WTC11 (cell line): ENCODE data around the gene PAXIP1. TPM values are rescaled to one million over a fixed set of nuclear protein-coding genes. Genes with fewer than 3 reads are reported as not detected.

Experiments
- ATAC-seq: fragments of 200-7000 bp; cut with Tn5 transposase; 2 replicates; pipeline ENCODE4 v1.10.0; 2021; ENCODE audit warnings: mild to moderate bottlenecking, moderate library complexity
- Bru-seq: library from RNA; stranded (reverse); fragments of 400-500 nt; gene quantifications from one replicate; lab custom pipeline; 2021; lab: Mats Ljungman, UMichigan
- CTCF ChIA-PET: fragments of 300-600 bp; sonication (Branson Sonifier 250); formaldehyde crosslinking; loops from one replicate; lab custom pipeline; 2021; ENCODE audit warnings: antibody characterized with exemption; lab: Charles Lee
- POLR2A ChIA-PET: fragments of 350-600 bp; sonication (Branson Sonifier 250); formaldehyde crosslinking; loops from one replicate; lab custom pipeline; 2021; ENCODE audit warnings: antibody characterized with exemption; lab: Charles Lee
- DNase-seq: peaks from one replicate; pipeline ENCODE4 v3.0.0; 2021; ENCODE audit warnings: low spot score
- H3K27ac Mint-ChIP-seq: 2 replicates; pipeline ENCODE4 v1.8.0; 2021; ENCODE audit warnings: mixed read lengths
- H3K27me3 Mint-ChIP-seq: 2 replicates; pipeline ENCODE4 v1.8.0; 2021; ENCODE audit warnings: low read depth, mild to moderate bottlenecking, moderate library complexity, mixed read lengths
- H3K36me3 Mint-ChIP-seq: 2 replicates; pipeline ENCODE4 v1.8.0; 2021; ENCODE audit warnings: mixed read lengths
- H3K4me1 Mint-ChIP-seq: 2 replicates; pipeline ENCODE4 v1.8.0; 2022; ENCODE audit warnings: mixed read lengths
- H3K4me3 Mint-ChIP-seq: 2 replicates; pipeline ENCODE4 v1.8.0; 2021; ENCODE audit warnings: mild to moderate bottlenecking, moderate library complexity, mixed read lengths
- H3K9me3 Mint-ChIP-seq: 2 replicates; pipeline ENCODE4 v1.8.0; 2021; ENCODE audit warnings: mixed read lengths
- ATF2 ChIP-seq: sonication (generic); formaldehyde crosslinking; IDR thresholded peaks from 2 replicates; pipeline ENCODE4 v1.8.1; 2022; ENCODE audit warnings: low read depth, missing genetic modification reagents, borderline replicate concordance
- E2F5 ChIP-seq: sonication (generic); formaldehyde crosslinking; IDR thresholded peaks from 2 replicates; pipeline ENCODE4 v1.8.1; 2022; ENCODE audit warnings: mild to moderate bottlenecking, moderate library complexity, missing genetic modification reagents
- ETV6 ChIP-seq: sonication (generic); formaldehyde crosslinking; IDR thresholded peaks from 2 replicates; pipeline ENCODE4 v1.8.1; 2022; ENCODE audit warnings: mild to moderate bottlenecking, missing genetic modification reagents
- FOXP1 ChIP-seq: sonication (generic); formaldehyde crosslinking; IDR thresholded peaks from 2 replicates; pipeline ENCODE4 v1.8.0; 2022; ENCODE audit warnings: missing genetic modification reagents, mild to moderate bottlenecking, moderate library complexity, borderline replicate concordance
- IRF2 ChIP-seq: sonication (generic); formaldehyde crosslinking; IDR thresholded peaks from 2 replicates; pipeline ENCODE4 v1.8.0; 2022; ENCODE audit warnings: low read depth, missing genetic modification reagents, borderline replicate concordance
- OVOL2 ChIP-seq: fragments of 250-450 bp; sonication (Bioruptor Pico); IDR thresholded peaks from 2 replicates; pipeline ENCODE4 v1.9.0; 2021; ENCODE audit warnings: mild to moderate bottlenecking, borderline replicate concordance
- PREB ChIP-seq: sonication (generic); formaldehyde crosslinking; IDR thresholded peaks from 2 replicates; pipeline ENCODE4 v1.8.1; 2022; ENCODE audit warnings: mild to moderate bottlenecking, missing genetic modification reagents, moderate library complexity, borderline replicate concordance
- SMAD3 ChIP-seq: sonication (generic); formaldehyde crosslinking; IDR thresholded peaks from 2 replicates; pipeline ENCODE4 v1.8.0; 2022; ENCODE audit warnings: missing genetic modification reagents, mild to moderate bottlenecking, borderline replicate concordance
- SP1 ChIP-seq: sonication (generic); formaldehyde crosslinking; conservative IDR thresholded peaks from 2 replicates; pipeline ENCODE4 v1.8.1; 2022; ENCODE audit warnings: missing genetic modification reagents
- ZBTB21 ChIP-seq: sonication (generic); formaldehyde crosslinking; IDR thresholded peaks from 2 replicates; pipeline ENCODE4 v1.8.1; 2023; ENCODE audit warnings: mild to moderate bottlenecking, missing genetic modification reagents, borderline replicate concordance
- ZBTB43 ChIP-seq: sonication (generic); formaldehyde crosslinking; IDR thresholded peaks from 2 replicates; pipeline ENCODE4 v1.8.1; 2023; ENCODE audit warnings: mild to moderate bottlenecking, missing genetic modification reagents
- ZNF138 ChIP-seq: sonication (generic); formaldehyde crosslinking; conservative IDR thresholded peaks from 2 replicates; pipeline ENCODE4 v1.8.1; 2022; ENCODE audit warnings: mild to moderate bottlenecking, moderate library complexity, missing genetic modification reagents
- ZNF219 ChIP-seq: sonication (generic); formaldehyde crosslinking; IDR thresholded peaks from 2 replicates; pipeline ENCODE4 v1.8.0; 2023; ENCODE audit warnings: missing genetic modification reagents, mild to moderate bottlenecking, borderline replicate concordance
- ZNF425 ChIP-seq: fragments of 250-450 bp; sonication (Bioruptor Pico); conservative IDR thresholded peaks from 2 replicates; pipeline ENCODE4 v1.9.0; 2021; ENCODE audit warnings: mild to moderate bottlenecking
- ZSCAN18 ChIP-seq: fragments of 250-450 bp; sonication (Bioruptor Pico); IDR thresholded peaks from 2 replicates; pipeline ENCODE4 v2.1.2; 2022; ENCODE audit warnings: mild to moderate bottlenecking, moderate library complexity
- long read RNA-seq, 3 experiments: library from RNA in 1 of 3; library from capped mRNA in 1 of 3; library from polyadenylated mRNA in 1 of 3; unstranded in 2 of 3; stranded (forward) in 1 of 3; transcript quantifications; one replicate each; pipeline ENCODE4 v2.0.0, GENCODE V29; 2021
- total RNA-seq: library from RNA; stranded (reverse); gene quantifications from 3 replicates; pipeline ENCODE4 v1.2.3, GENCODE V29; 2021

PAXIP1 gene
- total RNA-seq (29.4 to 34.1 TPM (median 32.6 TPM) in 3 replicates), Bru-seq, nascent RNA (percentile 87 among the genes with signal in this experiment)
- long read RNA-seq, experiment 1, transcript PAXIP1-201 (21 exons, 3,711 nt), result major isoform, 45 of 102 reads
- long read RNA-seq, experiment 1, partial matches to known transcripts, result 42 of 102 reads
- long read RNA-seq, experiment 1, other reads (novel, unspliced or antisense), result 14 of 102 reads
- long read RNA-seq, experiment 2, transcript PAXIP1-201 (21 exons, 3,711 nt), result major isoform, 9 of 22 reads
- long read RNA-seq, experiment 2, partial matches to known transcripts, result 8 of 22 reads
- long read RNA-seq, experiment 2, other reads (novel, unspliced or antisense), result 5 of 22 reads
- long read RNA-seq, experiment 3, partial matches to known transcripts, result 2 of 3 reads
- long read RNA-seq, experiment 3, other reads (novel, unspliced or antisense), result 0 of 3 reads

GRCh38 chr7:155003092-155003375 lies at the start of gene PAXIP1:
Gene PAXIP1 (minus strand): TSS chr7:155003124. CDS start chr7:155002929, 195 bp downstream.
- H3K27me3 Mint-ChIP-seq, result no peaks in the 10 kb centered on the region
- TF ChIP-seq E2F5 (CRISPR knock-in tag), result peak; percentile 57; the same call in 1 of the 2 replicates
- TF ChIP-seq SP1 (CRISPR knock-in tag), result peak; percentile 64; the same call in 1 of the 2 replicates
- no peak for TF ChIP-seq ZBTB43
- peak within 1 kb of the TSS; percentile 94 for H3K4me3 Mint-ChIP-seq
- ChIA-PET CTCF (interaction anchor here (1.6 kb wide), 1 partner anchor 342 kb away, joined by 3 read pairs; no protein-coding TSS in a partner anchor), POLR2A (no interaction called here)
- DNase-seq, result no peak
- peak within 1 kb of the TSS; percentile 96 for H3K27ac Mint-ChIP-seq
- peaks cover 17% of the 10 kb centered on the region for H3K4me1 Mint-ChIP-seq
- H3K36me3 Mint-ChIP-seq, result peaks cover 1% of the 10 kb centered on the region
- no peaks in the 10 kb centered on the region for H3K9me3 Mint-ChIP-seq
- peak; percentile 65 for ATAC-seq

- H3K4me1 Mint-ChIP-seq, result no peaks in the 10 kb centered on the region
- DNase-seq, result no peak
- H3K4me3 Mint-ChIP-seq, result no peak overlapping the region
- H3K27ac Mint-ChIP-seq, result no peak overlapping the region
- CTCF ChIA-PET, result no interaction called here
- TF ChIP-seq ATF2 (CRISPR knock-in tag) (no peak), ZNF138 (CRISPR knock-in tag) (no peak), SP1 (CRISPR knock-in tag) (no peak), ETV6 (no peak), ZSCAN18 (CRISPR knock-in tag) (no peak), ZBTB21 (CRISPR knock-in tag) (no peak), ZNF219 (no peak)
- H3K36me3 Mint-ChIP-seq, result no peaks in the 10 kb centered on the region
- ATAC-seq, result no peak
- H3K27me3 Mint-ChIP-seq, result no peaks in the 10 kb centered on the region
- H3K9me3 Mint-ChIP-seq, result no peaks in the 10 kb centered on the region
- POLR2A ChIA-PET, result no interaction called here
Observed at GRCh38 chr7:155051355-155051754, 48.4 kb upstream of the PAXIP1 start.

GRCh38 chr7:155048006-155048405 lies 45.1 kb upstream of the PAXIP1 start:
- CTCF ChIA-PET, result interaction anchor here (1.3 kb wide), 1 partner anchor 297 kb away, joined by 6 read pairs; no protein-coding TSS in a partner anchor
- no peak for TF ChIP-seq PREB
- Mint-ChIP-seq H3K36me3 (0 out of 2 replicates have a peak, but pooled peaks cover 3% of the 10 kb centered on the region), H3K27me3 (no peaks in the 10 kb centered on the region), H3K27ac (no peak overlapping the region), H3K4me1 (peaks cover 17% of the 10 kb centered on the region), H3K9me3 (peaks cover 10% of the 10 kb centered on the region), H3K4me3 (no peak overlapping the region)
- POLR2A ChIA-PET, result no interaction called here
- ATAC-seq (no peak), DNase-seq (no peak)

- ATAC-seq, result peak; percentile 77
- no peak for DNase-seq
- peaks cover 21% of the 10 kb centered on the region for H3K4me1 Mint-ChIP-seq
- TF ChIP-seq OVOL2 (CRISPR knock-in tag), result no peak
- no peak for TF ChIP-seq FOXP1
- no peak for TF ChIP-seq SMAD3 (CRISPR knock-in tag)
- TF ChIP-seq ZNF425 (CRISPR knock-in tag), result no peak
- TF ChIP-seq IRF2 (CRISPR knock-in tag), result no peak
- no peak overlapping the region for H3K4me3 Mint-ChIP-seq
- H3K36me3 Mint-ChIP-seq, result peaks cover 6% of the 10 kb centered on the region
- no peak overlapping the region for H3K27ac Mint-ChIP-seq
- ChIA-PET CTCF (no interaction called here), POLR2A (interaction anchor here (0.8 kb wide), 1 partner anchor 11 kb away, joined by 4 read pairs; no protein-coding TSS in a partner anchor)
- no peaks in the 10 kb centered on the region; the same call in 1 of the 2 replicates for H3K27me3 Mint-ChIP-seq
- peaks cover 22% of the 10 kb centered on the region for H3K9me3 Mint-ChIP-seq
Observed at GRCh38 chr7:155043756-155044155, 40.8 kb upstream of the PAXIP1 start.
